K562 (cell line): Measurements from ENCODE around the gene EPDR1. TPM values are rescaled to one million over a fixed set of nuclear protein-coding genes. Genes with fewer than 3 reads are reported as not detected.

Experiments used
- ATAC-seq: fragments of 200-7000 bp; cut with Tn5 transposase; 3 replicates; pipeline ENCODE4 v1.9.1; 2020; ENCODE audit warnings: moderate library complexity
- BruUV-seq: library from RNA; stranded (reverse); fragments of 400-500 nt; replicated peaks from 2 replicates; lab custom pipeline; 2021; lab: Mats Ljungman, UMichigan
- CTCF ChIA-PET: fragments of 300-600 bp; formaldehyde crosslinking; extraction: SDS; loops from one replicate; lab custom pipeline; 2021; ENCODE audit warnings: low intra/inter-chr PET ratio; lab: Yijun Ruan, JAX
- POLR2A ChIA-PET: fragments of 300-600, 350-650 bp; sonication (Branson Sonifier 250); formaldehyde crosslinking; extraction: SDS; loops from one replicate; lab custom pipeline; 2021; ENCODE audit warnings: antibody characterized with exemption, inconsistent platforms; lab: Yijun Ruan, JAX
- DNase-seq, 4 experiments: peaks; one replicate each; pipeline versions ENCODE4 v3.0.0 to v3.0.0-alpha.2; 2011 to 2018; ENCODE audit warnings: low spot score in 3 of 4, mixed read lengths in 3 of 4; ENCODE audit errors: extremely low read depth in 1 of 4
- FAIRE-seq: peaks from 2 replicates; lab custom pipeline; 2011; peaks lifted over from hg19 to GRCh38; lab: Jason Lieb, UNC
- H2AFZ ChIP-seq: 2 replicates; pipeline ENCODE4 v1.6.0; 2011; ENCODE audit warnings: low read depth, low read length, control low read depth, inconsistent platforms
- H3K27ac ChIP-seq: fragments of 200-600 bp; 3 replicates; pipeline ENCODE4 v1.8.0; 2011; ENCODE audit warnings: low read depth, mild to moderate bottlenecking, control low read depth, inconsistent platforms, low read length, moderate library complexity, mixed read lengths; ENCODE audit errors: extremely low read depth
- H3K27me3 ChIP-seq, 2 experiments: fragments of 300-600 bp in 1 of 2; 2 replicates in 1 of 2; 3 replicates in 1 of 2; pipeline versions ENCODE4 v1.6.0 to v1.8.0; 2011; ENCODE audit warnings: inconsistent platforms in 2 of 2, low read length in 2 of 2, mild to moderate bottlenecking in 1 of 2, mixed read lengths in 1 of 2, moderate library complexity in 1 of 2; ENCODE audit not compliant: control insufficient read depth in 2 of 2, insufficient read depth in 2 of 2
- H3K36me3 ChIP-seq: fragments of 300-600 bp; 3 replicates; pipeline ENCODE4 v1.8.0; 2011; ENCODE audit warnings: mild to moderate bottlenecking, low read length, inconsistent platforms; ENCODE audit not compliant: control insufficient read depth, insufficient read depth
- H3K4me1 ChIP-seq, 2 experiments: fragments of 200-600 bp in 1 of 2; replicated peaks in 1 of 2; 2 replicates in 1 of 2; 3 replicates in 1 of 2; pipeline versions ENCODE4 v1.5.1 to v1.8.0; 2011; ENCODE audit warnings: inconsistent platforms in 2 of 2, low read length in 2 of 2, mild to moderate bottlenecking in 1 of 2, mixed read lengths in 1 of 2, moderate library complexity in 1 of 2; ENCODE audit not compliant: control insufficient read depth in 2 of 2, insufficient read depth in 2 of 2
- H3K4me2 ChIP-seq: 2 replicates; pipeline ENCODE4 v1.6.1; 2011; ENCODE audit warnings: low read length, control low read depth, inconsistent platforms, mixed read lengths; ENCODE audit not compliant: insufficient read depth
- H3K4me3 ChIP-seq: fragments of 200-600 bp; sonication (generic), shearing (Covaris generic); 2 replicates; pipeline ENCODE4 v1.5.1; 2016; ENCODE audit warnings: control low read depth, inconsistent platforms
- H3K79me2 ChIP-seq: fragments of 200-600 bp; 3 replicates; pipeline ENCODE4 v1.8.0; 2011; ENCODE audit warnings: low read length, inconsistent platforms; ENCODE audit not compliant: control insufficient read depth, insufficient read depth
- H3K9ac ChIP-seq, 2 experiments: 2 replicates each; pipeline versions ENCODE4 v1.6.0 to v1.6.1; 2011; ENCODE audit warnings: low read depth in 2 of 2, low read length in 2 of 2, control low read depth in 1 of 2, inconsistent platforms in 1 of 2, mild to moderate bottlenecking in 1 of 2, mixed read lengths in 1 of 2; ENCODE audit not compliant: insufficient read depth in 1 of 2
- H3K9me1 ChIP-seq: one replicate; pipeline ENCODE4 v1.6.0; 2011; ENCODE audit warnings: inconsistent platforms, mild to moderate bottlenecking, low read length, moderate library complexity; ENCODE audit not compliant: control insufficient read depth, insufficient read depth
- H3K9me3 ChIP-seq: replicated peaks from 2 replicates; pipeline ENCODE4 v1.5.1; 2011; ENCODE audit warnings: low read depth, low read length, inconsistent platforms; ENCODE audit not compliant: control insufficient read depth, insufficient read depth
- H4K20me1 ChIP-seq: replicated peaks from 2 replicates; pipeline ENCODE4 v1.6.1; 2011; ENCODE audit warnings: low read length, inconsistent platforms, mixed read lengths; ENCODE audit not compliant: control insufficient read depth, insufficient read depth
- KDM4B ChIP-seq, 2 experiments: fragments of 450-650 bp in 1 of 2; sonication (generic) in 1 of 2; IDR thresholded peaks; 2 replicates each; pipeline ENCODE4 v1.6.1; 2016 to 2017; ENCODE audit warnings: borderline replicate concordance in 2 of 2, antibody characterized with exemption in 1 of 2, low read depth in 1 of 2, mild to moderate bottlenecking in 1 of 2
- U2AF2 ChIP-seq: fragments of 200-400 bp; formaldehyde crosslinking; optimal IDR thresholded peaks from 2 replicates; pipeline ENCODE3; 2017; ENCODE audit warnings: low read depth, mild to moderate bottlenecking, low read length
- WGBS: fragments of 100-300 bp; shearing (Covaris generic); methylation state at CpG from one replicate; pipeline ENCODE4 v1.1.6; 2016; ENCODE audit warnings: low coverage, mixed read lengths; ENCODE audit not compliant: insufficient coverage; ENCODE audit errors: missing lambda C conversion rate; 5-methylcytosine and 5-hydroxymethylcytosine counted together
- in situ Hi-C: fragments of 300-500 bp; cut with MboI; formaldehyde crosslinking; loops from 4 replicates; pipeline ENCODE4 v1.15.0; 2018; ENCODE audit warnings: inconsistent platforms, mixed read lengths
- intact Hi-C: fragments of 100-400 bp; cut with micrococcal nuclease; formaldehyde crosslinking; loops from 2 replicates; pipeline ENCODE4 v1.14.2; 2022
- polyA plus RNA-seq, 8 experiments: library from polyadenylated mRNA; depleted of rRNA in 4 of 8; stranded (reverse) in 5 of 8; unstranded in 3 of 8; fragments of >200 nt; fragmentation: Nextera tagmentation in 2 of 8; fragmentation: Illumina TruSeq in 1 of 8; extraction: Ambion mirVana in 2 of 8; extraction: Trizol in 1 of 8; gene quantifications; 2 replicates each; pipeline versions ENCODE4 v1.2.1 to v1.2.3, GENCODE V29; 2011 to 2014; ENCODE audit warnings: inconsistent platforms in 1 of 8, missing spikeins in 1 of 8
- total RNA-seq, 7 experiments: library from RNA; depleted of rRNA in 6 of 7; stranded (reverse); fragments of >200 nt in 6 of 7; fragmentation: Illumina TruSeq in 2 of 7; extraction: Trizol in 2 of 7; gene quantifications; 2 replicates each; pipeline versions ENCODE4 v1.2.1 to v1.2.3, GENCODE V29; 2011 to 2021; ENCODE audit warnings: low replicate concordance in 1 of 7
- TF ChIP-seq, protein P1 (sequence below): fragments of 250-450 bp; sonication (Bioruptor Pico); IDR thresholded peaks from 2 replicates; pipeline ENCODE4 v1.9.0; 2021; ENCODE audit warnings: mild to moderate bottlenecking
- TF ChIP-seq, protein P2 (sequence below): fragments of 250-450 bp; sonication (Bioruptor Pico); IDR thresholded peaks from 2 replicates; pipeline ENCODE4 v1.8.0; 2022; ENCODE audit warnings: moderate library complexity, mild to moderate bottlenecking, inconsistent platforms

The EPDR1 gene
- total and polyA plus RNA-seq, 9 of the 15 experiments (the other 6 are each of a cell fraction or from before 2014, with no cell fraction given): 0.01 to 0.11 TPM; not detected in 7

DNA sequence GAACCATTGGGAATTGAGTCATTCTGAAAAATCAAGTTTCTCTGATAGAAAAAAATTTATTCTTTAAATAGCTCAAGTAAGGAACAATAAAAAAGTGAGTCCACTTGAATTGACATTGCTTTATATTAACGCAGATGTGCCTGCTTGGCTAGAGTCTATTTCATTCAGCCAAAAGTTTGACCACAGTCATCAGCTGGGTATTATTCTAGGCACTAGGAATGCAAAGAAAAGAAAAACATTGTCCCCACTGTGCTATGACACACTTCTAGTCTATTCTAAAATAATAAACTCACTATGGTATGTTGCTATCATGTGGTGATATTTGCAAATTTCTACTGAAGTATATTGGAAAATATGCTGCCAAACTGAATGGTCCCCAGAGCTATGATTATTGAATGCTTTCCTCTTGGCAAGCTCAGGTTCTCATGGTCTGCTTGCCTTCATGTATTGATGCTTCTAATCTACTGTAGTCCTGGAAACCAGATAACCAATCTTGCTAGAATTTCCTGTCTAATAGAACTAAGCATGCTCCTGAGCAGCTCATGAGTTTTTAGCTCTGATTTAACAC is 12.1 kb upstream of the EPDR1 start:
- Histone ChIP-seq H3K4me2 (no peak overlapping the region), H3K9me3 (no peaks in the 10 kb centered on the region), H2AFZ (no peak overlapping the region), H3K9ac (no peak overlapping the region), H3K27me3 (no peaks in the 10 kb centered on the region), H3K4me1 (peaks cover 0 to 4% of the 10 kb centered on the region in 2 experiments; a peak in 2 of 5 replicates), H3K79me2 (no peaks in the 10 kb centered on the region), H3K27ac (no peak overlapping the region), H4K20me1 (no peaks in the 10 kb centered on the region), H3K9me1 (no peaks in the 10 kb centered on the region), H3K36me3 (no peaks in the 10 kb centered on the region), H3K4me3 (no peak overlapping the region)
- DNase-seq (no peak), ATAC-seq (no peak), FAIRE-seq (no peak)
- no TSS peak for BruUV-seq
- CTCF ChIA-PET: no interaction called here
- intact Hi-C loops: no loop called here
- in situ Hi-C loops: loop anchor here (10.0 kb wide), 1 partner anchor 446 kb away; no protein-coding TSS in a partner anchor
- 32% methylated on average over 1 of the region's 1 CpG for WGBS
- TF ChIP-seq KDM4B (IDR thresholded peaks at IDR 0.05; ENCODE audit: borderline replicate concordance in 2 of 2, low read depth in 1 of 2) (no peak), U2AF2 (no peak)
- TF ChIP-seq, protein P1, sequence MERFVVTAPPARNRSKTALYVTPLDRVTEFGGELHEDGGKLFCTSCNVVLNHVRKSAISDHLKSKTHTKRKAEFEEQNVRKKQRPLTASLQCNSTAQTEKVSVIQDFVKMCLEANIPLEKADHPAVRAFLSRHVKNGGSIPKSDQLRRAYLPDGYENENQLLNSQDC (CRISPR knock-in tag): no peak
- TF ChIP-seq, protein P2, sequence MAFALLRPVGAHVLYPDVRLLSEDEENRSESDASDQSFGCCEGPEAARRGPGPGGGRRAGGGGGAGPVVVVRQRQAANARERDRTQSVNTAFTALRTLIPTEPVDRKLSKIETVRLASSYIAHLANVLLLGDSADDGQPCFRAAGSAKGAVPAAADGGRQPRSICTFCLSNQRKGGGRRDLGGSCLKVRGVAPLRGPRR: no peak
- POLR2A ChIA-PET: interaction anchor here (0.7 kb wide), 1 partner anchor 9 kb away, joined by 3 read pairs; no protein-coding TSS in a partner anchor
